Erythroblast (primary cell): Measurements from ENCODE around the gene GNAQ.

ENCODE experiments used
- GATA1 ChIP-seq: IDR thresholded peaks from 2 replicates; pipeline ENCODE4 v1.6.1; 2011; ENCODE audit warnings: low read depth, mild to moderate bottlenecking, control low read depth, low read length, moderate library complexity
- POLR2A ChIP-seq: IDR thresholded peaks from 2 replicates; pipeline ENCODE4 v1.6.1; 2011; ENCODE audit warnings: mild to moderate bottlenecking, low read length

DNA sequence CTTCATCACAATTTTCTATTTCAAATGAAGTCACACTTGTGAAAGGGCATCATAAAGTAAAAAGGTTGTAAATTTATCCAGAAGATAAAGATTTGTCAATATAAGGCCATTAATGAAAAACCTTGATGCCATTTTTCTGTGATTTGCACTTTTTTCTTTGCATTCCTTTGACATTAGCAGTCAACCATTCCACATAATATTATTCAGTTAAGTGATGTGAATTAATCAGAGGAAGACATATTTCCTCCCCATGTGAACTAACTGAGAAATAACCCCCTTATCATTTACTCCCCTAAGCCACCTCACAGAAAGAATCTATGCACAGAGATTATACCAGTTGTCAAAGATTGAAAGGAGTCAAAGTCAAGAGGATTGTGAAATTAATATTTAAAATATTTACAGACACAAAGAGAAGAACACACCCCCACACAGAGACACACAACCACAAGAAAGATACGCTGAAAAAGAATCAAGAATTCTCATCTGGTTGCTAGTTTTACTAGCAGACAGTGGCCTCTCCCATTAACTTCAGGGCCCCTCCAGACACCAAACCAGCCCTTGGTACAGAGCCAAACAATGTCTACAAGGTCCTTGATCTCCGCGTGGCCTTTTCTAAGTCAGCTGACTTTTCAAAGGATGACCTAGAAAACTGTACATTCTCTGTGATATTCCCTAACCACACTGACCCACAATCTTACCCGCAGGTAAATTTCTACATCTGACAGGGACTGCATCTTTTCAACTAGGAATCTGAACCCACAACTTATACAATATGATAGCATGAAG, 29.5 kb downstream of the GNAQ start:
- TF ChIP-seq POLR2A = no peak
- no peak for TF ChIP-seq GATA1
